ENCODE measurements around the gene SLC46A2. TPM values are rescaled to one million over a fixed set of nuclear protein-coding genes. Genes with fewer than 3 reads are reported as not detected.

The SLC46A2 gene
- total RNA-seq, 2 donors from 2014 or later, result not detected

DNA sequence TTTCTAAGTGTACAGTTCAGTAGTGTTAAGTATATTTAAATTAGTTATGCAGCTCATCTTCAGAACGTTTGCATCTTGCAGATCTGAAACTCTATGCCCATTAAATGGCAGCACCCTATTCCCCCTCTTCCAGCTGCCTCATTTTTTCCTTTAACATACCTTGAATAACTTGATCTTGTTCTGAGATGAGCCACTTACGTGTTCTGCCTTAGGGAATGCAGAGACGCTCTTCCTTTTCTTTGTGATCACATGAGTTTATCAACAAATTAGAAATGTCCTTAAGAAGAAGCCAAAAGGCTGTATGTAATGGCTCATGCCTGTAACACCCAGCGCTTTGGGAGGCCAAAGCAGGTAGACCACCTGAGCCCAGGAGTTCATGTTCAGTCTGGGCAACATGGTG, 57.6 kb downstream of the SLC46A2 start:
- Mint-ChIP-seq H3K36me3 (ENCODE audit: low read depth) (peaks cover 20% of the 10 kb centered on the region), H3K27ac (no peak overlapping the region), H3K9me3 (no peaks in the 10 kb centered on the region), H3K27me3 (ENCODE audit: insufficient read depth) (no peaks in the 10 kb centered on the region), H3K4me3 (no peak overlapping the region), H3K4me1 (peaks cover 14% of the 10 kb centered on the region)
- no peaks in the 10 kb centered on the region for H3K9me3 ChIP-seq (ENCODE audit: control insufficient read depth, low read length)
- H3K36me3 ChIP-seq (ENCODE audit: control insufficient read depth, insufficient read depth, low read length), result peaks cover 10% of the 10 kb centered on the region
- peaks cover 5% of the 10 kb centered on the region for H3K4me1 ChIP-seq (ENCODE audit: control insufficient read depth, insufficient read depth, low read length)
- no peak overlapping the region for H3K9ac ChIP-seq (ENCODE audit: extremely low read depth, low read length, poor library complexity, severe bottlenecking)
- no peak for DNase-seq
- no peak overlapping the region for H3K4me3 ChIP-seq (ENCODE audit: low read length)
- TF ChIP-seq, protein P1, sequence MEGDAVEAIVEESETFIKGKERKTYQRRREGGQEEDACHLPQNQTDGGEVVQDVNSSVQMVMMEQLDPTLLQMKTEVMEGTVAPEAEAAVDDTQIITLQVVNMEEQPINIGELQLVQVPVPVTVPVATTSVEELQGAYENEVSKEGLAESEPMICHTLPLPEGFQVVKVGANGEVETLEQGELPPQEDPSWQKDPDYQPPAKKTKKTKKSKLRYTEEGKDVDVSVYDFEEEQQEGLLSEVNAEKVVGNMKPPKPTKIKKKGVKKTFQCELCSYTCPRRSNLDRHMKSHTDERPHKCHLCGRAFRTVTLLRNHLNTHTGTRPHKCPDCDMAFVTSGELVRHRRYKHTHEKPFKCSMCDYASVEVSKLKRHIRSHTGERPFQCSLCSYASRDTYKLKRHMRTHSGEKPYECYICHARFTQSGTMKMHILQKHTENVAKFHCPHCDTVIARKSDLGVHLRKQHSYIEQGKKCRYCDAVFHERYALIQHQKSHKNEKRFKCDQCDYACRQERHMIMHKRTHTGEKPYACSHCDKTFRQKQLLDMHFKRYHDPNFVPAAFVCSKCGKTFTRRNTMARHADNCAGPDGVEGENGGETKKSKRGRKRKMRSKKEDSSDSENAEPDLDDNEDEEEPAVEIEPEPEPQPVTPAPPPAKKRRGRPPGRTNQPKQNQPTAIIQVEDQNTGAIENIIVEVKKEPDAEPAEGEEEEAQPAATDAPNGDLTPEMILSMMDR (conservative IDR thresholded peaks at IDR 0.05), result no peak
- H3K27ac ChIP-seq (ENCODE audit: low read depth, low read length), result no peak overlapping the region
- WGBS, 2 experiments (ENCODE audit: insufficient coverage in 1 of 2, insufficient read length in 1 of 2), result 96 to 100% methylated on average over 3 to 4 of the region's 4 CpGs
- H3K27me3 ChIP-seq (ENCODE audit: control insufficient read depth, insufficient read depth, low read length, poor library complexity, severe bottlenecking), result no peaks in the 10 kb centered on the region

DNA sequence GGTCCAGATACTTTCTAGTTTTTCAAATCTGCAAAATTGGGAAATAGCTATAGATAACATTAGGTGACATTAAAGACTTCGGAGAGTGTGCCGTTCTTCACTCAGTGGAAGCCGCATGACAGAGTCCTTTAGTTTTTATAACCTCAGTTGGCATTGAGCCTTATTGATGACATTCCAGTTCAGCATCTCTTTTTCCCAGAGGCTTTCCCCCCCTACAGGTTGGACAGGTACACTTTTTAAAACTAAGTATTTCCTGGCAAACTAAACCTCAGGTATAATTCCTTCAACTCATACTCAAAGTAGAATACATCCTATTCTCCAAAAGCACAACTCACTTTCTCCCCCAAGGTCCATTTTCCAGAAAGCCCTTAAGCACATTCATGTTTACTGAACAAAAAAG, 58.7 kb downstream of the SLC46A2 start:
- no peak overlapping the region for H3K9ac ChIP-seq (ENCODE audit: extremely low read depth, low read length, poor library complexity, severe bottlenecking)
- H3K27ac ChIP-seq (ENCODE audit: low read depth, low read length), result no peak overlapping the region
- H3K4me3 Mint-ChIP-seq, result no peak overlapping the region
- H3K36me3 ChIP-seq (ENCODE audit: control insufficient read depth, insufficient read depth, low read length), result peaks cover 7% of the 10 kb centered on the region
- peaks cover 14% of the 10 kb centered on the region for H3K4me1 Mint-ChIP-seq
- TF ChIP-seq, protein P1 (conservative IDR thresholded peaks at IDR 0.05), result no peak
- no peaks in the 10 kb centered on the region for H3K9me3 ChIP-seq (ENCODE audit: control insufficient read depth, low read length)
- H3K27me3 ChIP-seq (ENCODE audit: control insufficient read depth, insufficient read depth, low read length, poor library complexity, severe bottlenecking), result no peaks in the 10 kb centered on the region
- DNase-seq, result no peak
- H3K36me3 Mint-ChIP-seq (ENCODE audit: low read depth), result peaks cover 14% of the 10 kb centered on the region
- H3K4me1 ChIP-seq (ENCODE audit: control insufficient read depth, insufficient read depth, low read length), result peaks cover 5% of the 10 kb centered on the region
- 98 to 100% methylated on average over 3 of the region's 3 CpGs for WGBS, 2 experiments (ENCODE audit: insufficient coverage in 1 of 2, insufficient read length in 1 of 2)
- no peak overlapping the region for H3K27ac Mint-ChIP-seq
- no peak overlapping the region for H3K4me3 ChIP-seq (ENCODE audit: low read length)
- H3K27me3 Mint-ChIP-seq (ENCODE audit: insufficient read depth), result no peaks in the 10 kb centered on the region
- H3K9me3 Mint-ChIP-seq, result no peaks in the 10 kb centered on the region

DNA sequence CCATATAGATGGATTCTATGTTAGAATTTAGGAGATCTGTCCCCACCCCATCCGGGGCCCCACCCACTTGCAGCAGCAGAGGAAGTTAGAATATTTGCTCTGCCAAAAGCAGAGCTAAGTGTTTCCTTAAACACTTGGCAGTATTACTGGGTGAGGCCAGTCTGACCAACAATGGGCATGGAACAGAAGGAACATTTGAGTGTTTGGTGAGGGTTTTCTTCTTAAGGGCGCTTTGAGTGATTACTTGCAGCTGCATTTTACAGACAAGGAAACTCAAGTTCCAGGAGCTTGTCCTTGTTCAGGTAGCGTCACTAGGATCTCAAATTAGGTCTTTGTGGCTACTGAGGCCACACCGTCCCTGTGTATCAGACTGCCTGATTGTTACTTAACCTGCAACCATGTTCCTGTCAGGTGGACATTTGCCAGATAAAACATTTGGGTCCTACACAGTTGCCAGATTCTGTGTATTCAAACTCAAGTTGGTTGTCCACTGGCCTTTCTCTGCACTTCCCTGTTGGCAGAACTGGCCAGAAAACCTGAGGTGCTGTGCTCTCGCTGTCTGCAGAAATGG, 59.3 kb downstream of the SLC46A2 start:
- Histone ChIP-seq H3K4me1 (ENCODE audit: control insufficient read depth, insufficient read depth, low read length) (peaks cover 5% of the 10 kb centered on the region), H3K36me3 (ENCODE audit: control insufficient read depth, insufficient read depth, low read length) (peaks cover 4% of the 10 kb centered on the region), H3K27ac (ENCODE audit: low read depth, low read length) (no peak overlapping the region), H3K9ac (ENCODE audit: extremely low read depth, low read length, poor library complexity, severe bottlenecking) (no peak overlapping the region), H3K9me3 (ENCODE audit: control insufficient read depth, low read length) (no peaks in the 10 kb centered on the region), H3K27me3 (ENCODE audit: control insufficient read depth, insufficient read depth, low read length, poor library complexity, severe bottlenecking) (no peaks in the 10 kb centered on the region), H3K4me3 (ENCODE audit: low read length) (no peak overlapping the region)
- no peaks in the 10 kb centered on the region for H3K9me3 Mint-ChIP-seq
- no peak for DNase-seq
- H3K4me3 Mint-ChIP-seq, result no peak overlapping the region
- peaks cover 8% of the 10 kb centered on the region for H3K36me3 Mint-ChIP-seq (ENCODE audit: low read depth)
- peaks cover 8% of the 10 kb centered on the region for H3K4me1 Mint-ChIP-seq
- TF ChIP-seq, protein P1 (conservative IDR thresholded peaks at IDR 0.05), result no peak
- no peak overlapping the region for H3K27ac Mint-ChIP-seq
- WGBS, 2 experiments (ENCODE audit: insufficient coverage in 1 of 2, insufficient read length in 1 of 2), result 92 to 98% methylated on average over 4 to 5 of the region's 5 CpGs
- H3K27me3 Mint-ChIP-seq (ENCODE audit: insufficient read depth), result no peaks in the 10 kb centered on the region

Other genes starting within 250 kb of the SLC46A2 start
- 10 to 100 TPM; 16.1 to 19.3 TPM for gene INIP, start 172.8 kb downstream of the SLC46A2 start, total RNA-seq
- gene SNX30, start 140.1 kb downstream of the SLC46A2 start, total RNA-seq, result 10 to 100 TPM; 11.8 to 14.8 TPM
- 10 to 100 TPM; 13.0 to 16.7 TPM for gene ZNF883, start 121.3 kb upstream of the SLC46A2 start, total RNA-seq
- 1 to 10 TPM; 4.2 to 4.7 TPM for gene ZFP37, start 165.8 kb upstream of the SLC46A2 start, total RNA-seq